NCI-H2196 (cell line): Measurements from ENCODE around the gene PFDN1.

Source experiments
- DNase-seq: peaks from one replicate; lab custom pipeline; 2025; ENCODE audit not compliant: unreplicated experiment; lab: John Stamatoyannopoulos, UW

Gene PFDN1

DNA sequence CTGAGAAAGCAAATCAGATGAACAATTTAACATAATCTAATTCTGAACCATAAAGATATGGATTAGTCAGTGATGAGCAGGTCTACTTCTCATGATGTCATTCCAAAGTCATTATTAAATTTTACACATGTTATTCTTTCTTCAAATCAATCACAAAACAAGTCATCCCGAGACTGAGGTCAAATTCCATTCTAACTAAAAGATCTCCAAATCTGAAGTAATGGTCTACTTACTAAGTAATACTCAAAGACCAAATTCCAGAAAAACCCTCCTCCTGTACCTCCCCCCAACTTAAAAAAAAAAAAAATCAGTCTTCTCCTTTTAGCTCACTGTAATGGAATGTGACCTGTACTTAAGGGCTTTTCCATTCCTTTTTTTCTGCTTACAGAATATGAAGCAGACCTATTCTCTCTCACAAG is 4.7 kb downstream of the PFDN1 start:
- no peak for DNase-seq

DNA sequence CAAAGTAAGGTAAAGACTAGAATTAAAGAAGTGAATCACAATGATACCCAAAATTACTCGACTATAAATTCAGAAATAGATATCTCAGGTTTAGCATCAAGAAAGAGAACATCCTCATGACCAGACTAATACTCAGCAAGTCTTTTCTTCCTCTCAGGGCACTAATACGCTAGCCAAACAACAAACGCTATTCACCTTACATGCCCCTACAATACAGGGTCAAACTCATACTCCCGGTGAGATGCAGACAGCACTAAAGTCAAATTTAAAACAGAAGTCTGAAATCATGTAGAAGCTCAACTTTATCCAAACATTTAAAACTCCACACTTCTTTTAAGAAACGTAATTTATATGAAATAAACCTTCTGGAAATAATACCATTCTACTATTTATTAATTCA is 5.6 kb downstream of the PFDN1 start:
- DNase-seq = no peak

DNA sequence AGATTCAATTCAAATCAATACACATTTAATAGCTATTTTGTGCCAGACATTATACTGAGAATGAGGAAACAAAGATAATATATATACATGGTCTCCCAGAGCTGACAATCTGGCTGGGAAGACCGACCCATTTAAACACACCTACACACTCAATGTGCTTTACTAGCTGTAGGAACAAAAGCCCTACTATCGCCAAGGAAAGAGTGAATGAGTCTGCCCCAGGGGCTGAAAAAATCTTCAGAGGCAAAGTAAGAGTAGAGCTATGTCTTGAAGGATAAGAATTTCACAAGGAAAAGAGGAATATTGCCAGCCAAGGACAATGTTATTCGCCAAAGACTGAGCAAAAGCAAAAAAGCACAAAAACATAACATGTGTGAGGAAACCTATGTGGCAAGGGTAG is 6.6 kb downstream of the PFDN1 start:
- DNase-seq = no peak

DNA sequence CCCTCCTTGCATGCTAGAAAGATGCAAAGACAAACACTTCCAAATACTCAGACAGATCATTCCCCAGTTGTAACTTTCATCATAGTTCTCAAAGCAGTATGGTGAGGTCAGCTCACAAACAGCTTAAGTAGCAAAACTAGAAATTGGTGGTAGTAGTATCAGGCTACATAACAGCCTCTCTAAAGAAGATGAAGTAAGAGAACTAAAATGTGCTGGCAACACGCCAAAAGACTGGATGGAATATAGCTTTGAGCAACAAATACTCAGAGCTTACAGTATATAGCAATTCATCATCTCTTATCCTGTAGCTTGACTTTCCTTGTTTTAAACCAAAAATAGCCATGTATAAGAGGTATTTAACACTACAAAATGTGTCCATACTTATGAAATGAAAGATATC is 7.5 kb downstream of the PFDN1 start:
- peak; percentile 73 for DNase-seq

DNA sequence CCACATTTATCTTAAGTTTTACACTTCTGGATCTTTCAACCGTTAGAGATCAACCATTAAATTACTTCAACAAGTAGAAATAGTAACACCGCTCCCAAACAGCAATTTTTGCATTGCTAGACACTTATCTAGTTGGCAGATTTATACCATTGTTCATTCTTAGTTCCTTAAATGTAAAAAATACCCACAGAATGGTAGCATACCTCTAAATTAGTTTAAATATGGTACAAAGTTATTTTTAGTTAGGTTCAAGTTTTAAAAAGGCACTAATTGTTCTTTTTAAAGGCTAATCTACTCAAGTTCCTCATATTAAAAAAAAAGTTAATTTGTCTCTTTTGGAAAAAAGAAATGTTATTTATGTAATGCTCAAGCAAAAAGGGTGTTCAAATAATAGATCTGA is 8.1 kb downstream of the PFDN1 start:
- DNase-seq = no peak

DNA sequence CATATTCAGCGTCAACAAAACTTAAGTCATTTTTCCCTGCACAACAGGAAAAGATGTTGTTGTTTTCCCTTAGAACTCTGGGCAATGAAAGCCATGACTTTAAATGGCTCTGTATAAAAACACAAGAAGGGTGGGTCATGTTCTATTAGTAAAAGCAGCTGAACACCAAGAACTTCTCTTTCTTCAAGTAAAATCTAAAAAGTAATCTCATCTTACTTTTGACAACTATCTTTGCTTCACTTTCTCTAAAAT is 9.1 kb downstream of the PFDN1 start:
- no peak for DNase-seq

DNA sequence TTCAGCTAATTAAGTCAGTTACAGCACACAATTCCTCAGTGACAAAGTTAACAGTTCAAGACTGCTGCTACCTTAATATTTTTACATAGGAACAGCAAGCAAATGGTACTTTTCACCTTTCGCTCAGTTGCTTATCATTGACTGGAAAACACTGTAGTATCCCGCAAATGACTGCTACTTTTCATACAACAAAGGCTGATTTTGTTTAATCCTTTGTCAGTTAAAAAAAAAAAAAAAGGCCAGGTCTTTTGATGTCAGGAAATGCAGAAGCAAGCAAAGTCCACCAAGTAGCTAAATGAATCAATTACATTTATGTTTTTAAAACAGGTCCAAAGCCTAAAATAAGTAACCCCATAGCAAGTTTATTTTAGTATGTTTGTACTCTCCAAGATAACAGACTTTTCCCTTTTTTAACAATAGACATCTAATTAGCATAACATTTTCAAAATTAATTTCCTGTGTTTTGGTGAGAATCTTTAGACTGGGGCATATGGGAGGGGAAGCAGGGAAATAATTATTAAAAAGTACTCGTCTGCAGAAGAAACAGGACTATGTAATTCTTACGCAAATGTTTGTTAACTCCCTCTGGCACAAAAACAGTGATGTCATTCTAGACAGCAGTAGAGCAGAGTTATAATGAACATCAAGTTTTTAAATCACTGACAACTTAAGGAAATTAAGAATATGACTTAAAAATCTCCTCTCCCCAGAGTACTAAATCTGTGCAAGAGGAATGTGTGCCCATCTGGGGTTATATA is 9.6 kb downstream of the PFDN1 start:
- no peak for DNase-seq

DNA sequence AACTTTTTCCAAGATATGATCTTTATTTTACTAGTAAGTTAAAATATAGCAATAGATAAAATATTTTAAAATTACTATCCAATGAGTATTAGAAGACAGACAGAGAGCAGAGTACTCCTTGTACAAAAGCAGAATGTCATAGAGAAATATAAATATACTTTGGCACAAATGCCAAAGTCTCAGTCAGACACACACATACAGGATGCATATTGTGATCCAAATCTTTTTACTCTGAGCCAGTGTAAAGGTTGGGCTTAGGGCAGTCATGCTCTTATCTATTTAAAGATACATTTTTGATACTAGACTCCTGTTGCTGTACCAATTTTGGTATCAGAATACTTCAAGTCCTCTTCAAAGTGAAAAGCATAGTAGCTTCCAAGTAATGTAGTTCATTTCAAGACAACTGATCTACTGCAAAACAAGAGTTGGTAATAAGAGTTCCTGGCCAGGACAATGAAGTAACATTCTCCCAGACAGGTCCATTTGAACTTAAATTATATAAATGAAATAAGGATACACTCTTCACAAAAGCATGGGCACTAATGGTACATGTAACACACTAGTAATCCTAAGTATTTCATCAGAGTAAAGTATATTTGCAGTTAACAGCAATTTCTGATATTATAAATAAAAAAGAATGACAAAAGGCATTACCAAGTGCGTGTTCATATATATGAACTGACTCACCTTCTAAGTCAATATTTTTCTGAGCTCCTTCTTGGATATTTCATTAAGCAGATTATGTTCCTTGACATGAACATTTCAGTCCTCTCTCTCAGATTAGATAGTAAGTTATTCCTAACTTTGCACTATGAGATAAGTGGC is 10.5 kb downstream of the PFDN1 start:
- no peak for DNase-seq

DNA sequence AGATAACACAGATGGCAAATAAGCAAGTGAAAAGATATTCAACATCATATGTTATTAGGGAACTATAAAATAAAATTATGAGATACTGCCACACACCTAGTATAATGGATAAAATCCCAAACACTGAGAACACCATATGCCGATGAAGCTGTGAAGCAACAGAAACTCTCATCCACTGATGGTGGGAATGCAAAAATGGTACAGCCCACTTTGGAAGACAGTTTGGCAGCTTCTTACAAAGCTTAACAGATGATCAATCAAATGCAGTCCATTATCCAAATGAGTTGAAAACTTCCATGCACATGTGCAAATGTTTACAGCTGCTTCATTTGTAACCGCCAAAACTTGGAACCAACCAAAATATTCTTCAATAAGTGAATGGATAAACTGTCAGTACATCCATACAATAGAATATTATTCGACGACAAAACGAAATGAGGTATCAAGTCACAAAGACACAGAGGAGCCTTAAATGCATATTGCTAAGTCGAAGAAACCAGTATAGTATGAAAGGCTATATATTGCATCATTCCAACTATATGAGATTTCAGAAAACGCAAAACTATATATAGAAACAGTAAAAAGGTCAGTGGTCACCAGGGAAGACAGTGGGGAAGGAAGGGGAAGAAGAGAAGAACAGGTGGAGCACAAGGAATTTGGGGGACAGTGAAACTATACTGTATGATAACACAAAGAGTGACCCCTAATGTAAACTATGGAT is 14.9 kb downstream of the PFDN1 start:
- no peak for DNase-seq

DNA sequence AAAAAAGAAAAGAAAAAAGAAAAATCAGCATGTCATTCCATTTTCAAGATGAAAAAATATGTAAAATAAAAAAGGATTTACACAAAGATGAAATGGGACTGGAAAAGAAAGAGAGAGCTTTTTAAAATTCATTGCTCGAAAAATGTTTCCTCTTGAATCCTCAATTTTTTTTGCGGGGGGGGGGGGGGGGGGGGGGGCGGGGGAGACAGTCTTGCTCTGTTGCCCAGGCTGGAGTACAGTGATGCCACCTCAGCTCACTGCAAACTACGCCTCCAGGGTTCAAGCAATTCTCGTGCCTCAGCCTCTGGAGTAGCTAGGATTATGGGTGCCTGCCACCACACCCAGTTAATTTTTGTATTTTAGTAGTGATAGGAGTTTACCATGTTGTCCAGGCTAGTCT is 16.5 kb downstream of the PFDN1 start:
- no peak for DNase-seq

DNA sequence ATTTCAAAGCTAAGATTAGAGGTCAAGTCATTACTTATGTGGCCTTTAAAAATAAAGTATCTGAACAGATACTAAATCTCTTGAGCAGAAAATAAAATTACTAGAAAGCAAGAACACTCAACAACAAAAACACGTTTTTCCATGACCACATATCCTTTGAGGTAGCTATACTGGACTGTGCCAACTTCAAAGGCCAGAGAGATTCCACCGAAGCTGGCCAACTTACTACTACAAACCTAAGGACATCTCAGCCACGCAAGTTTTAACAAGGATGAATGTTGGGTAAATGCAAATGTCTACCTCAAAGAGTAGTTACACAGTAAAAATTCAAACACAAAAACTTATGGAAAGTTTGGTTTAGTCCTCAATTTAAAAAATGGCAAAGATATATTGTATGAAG is 18.9 kb downstream of the PFDN1 start:
- no peak for DNase-seq

DNA sequence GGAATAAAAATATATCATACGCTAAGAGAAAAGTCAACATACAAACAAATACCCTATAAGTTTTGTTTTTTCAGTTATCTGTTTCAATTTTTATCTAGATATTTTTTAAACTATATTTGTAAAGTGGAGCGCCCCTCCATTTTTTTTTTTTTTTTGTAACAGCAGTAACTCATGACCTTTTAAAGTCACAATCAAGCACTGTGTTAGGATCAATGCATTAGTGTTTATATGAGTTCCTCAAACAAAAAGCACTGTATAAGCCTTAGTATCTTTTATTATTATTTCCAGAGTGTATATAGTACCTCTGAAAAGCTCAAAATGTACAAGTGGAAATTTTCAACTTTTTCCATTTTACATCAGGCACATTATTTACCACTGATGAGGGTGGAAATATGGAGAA is 20.6 kb downstream of the PFDN1 start:
- no peak for DNase-seq

DNA sequence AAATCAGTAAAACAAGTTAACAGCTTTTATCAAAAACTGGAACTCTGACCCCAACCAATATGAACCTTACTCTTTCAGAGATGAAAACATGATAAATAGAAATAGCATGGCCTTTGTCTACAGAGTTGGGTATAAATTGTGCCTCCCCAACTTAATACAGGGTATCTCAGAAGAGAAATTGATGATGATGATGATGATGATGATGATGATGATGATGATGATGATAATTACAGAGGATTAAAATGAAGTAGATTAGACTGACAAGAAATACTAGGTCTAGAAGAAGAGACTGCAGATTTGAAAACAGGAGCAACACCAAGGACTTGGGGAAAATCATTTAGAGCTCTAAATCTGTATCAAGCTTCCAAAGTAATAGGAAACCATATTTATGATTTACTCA is 27.1 kb downstream of the PFDN1 start:
- DNase-seq = no peak

DNA sequence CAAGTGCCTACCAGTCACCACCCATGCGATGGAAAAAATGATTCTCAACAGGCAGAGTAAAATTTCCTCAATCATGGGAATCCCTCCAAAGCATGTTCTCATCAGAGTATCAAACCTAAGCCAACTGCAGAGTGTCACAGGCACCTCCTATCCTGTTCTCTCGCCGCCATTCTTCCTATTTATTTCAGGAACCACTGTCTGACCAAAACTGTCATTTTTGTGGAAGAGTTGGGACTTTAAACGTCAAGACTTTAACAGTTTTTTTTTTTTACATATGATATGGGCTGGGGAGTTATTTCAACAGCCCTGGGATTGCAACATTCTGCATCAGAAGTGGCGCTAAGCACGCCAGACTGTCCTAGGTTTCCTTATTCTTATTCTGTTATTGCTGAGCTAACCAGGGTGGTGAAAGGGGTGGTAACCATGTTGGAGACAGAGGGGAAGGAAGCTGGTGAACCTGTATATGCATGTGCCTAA is 29.5 kb downstream of the PFDN1 start:
- no peak for DNase-seq

DNA sequence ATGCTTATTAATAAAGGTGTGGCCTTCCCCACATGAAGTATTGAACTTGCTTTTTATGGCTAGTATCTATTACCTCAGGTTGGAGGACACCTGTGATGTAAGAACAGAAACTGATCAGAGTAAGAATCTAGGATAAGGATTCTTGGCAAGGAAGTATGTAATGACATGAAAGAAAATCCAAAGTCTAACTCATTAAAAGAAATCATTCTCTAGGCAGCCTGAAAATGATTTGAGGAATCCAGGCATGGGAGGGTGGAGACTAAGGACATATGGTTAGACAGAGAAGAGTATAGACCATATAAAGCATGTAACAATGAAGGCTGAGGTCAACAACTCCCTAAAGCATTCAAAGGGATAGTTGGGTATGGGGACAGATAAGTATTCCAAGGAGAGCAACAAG is 32.9 kb downstream of the PFDN1 start:
- no peak for DNase-seq

DNA sequence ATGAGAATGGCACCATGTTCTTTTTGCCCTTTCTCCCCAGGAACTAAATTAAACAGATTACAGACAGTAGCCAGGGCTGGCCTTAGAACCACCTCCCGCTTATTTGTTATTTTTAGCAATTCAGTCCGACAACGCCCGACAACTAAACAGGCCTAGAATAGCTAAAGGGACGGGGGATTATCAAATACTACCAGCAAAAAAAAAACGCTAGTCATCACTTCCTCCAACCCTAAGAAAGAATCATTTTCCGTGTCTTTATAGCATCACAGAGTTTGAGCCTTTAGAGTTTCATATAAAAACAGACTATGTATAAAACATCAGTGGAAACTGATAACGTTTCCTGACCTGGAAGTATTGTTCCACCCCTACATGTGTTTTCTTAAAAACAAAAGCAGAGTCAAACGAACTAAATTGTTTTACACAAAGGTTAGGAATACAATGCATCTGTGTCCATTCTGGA is 35.3 kb downstream of the PFDN1 start:
- no peak for DNase-seq

DNA sequence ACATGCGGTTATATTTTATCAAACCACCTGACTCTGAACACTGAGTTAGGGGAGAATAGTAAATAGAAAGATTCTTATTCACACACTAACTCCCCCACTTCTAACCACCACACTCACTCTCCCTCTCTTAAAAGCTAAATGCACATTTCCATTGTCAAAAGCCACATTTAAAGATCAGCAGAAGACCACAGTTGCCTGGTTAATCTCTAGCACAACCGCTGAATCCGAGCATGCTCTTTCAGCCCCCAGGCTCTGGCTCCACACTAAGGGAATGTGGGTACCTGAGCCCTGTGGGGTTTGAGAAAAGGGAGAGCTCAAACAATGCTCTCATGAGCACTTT is 35.7 kb downstream of the PFDN1 start:
- no peak for DNase-seq

DNA sequence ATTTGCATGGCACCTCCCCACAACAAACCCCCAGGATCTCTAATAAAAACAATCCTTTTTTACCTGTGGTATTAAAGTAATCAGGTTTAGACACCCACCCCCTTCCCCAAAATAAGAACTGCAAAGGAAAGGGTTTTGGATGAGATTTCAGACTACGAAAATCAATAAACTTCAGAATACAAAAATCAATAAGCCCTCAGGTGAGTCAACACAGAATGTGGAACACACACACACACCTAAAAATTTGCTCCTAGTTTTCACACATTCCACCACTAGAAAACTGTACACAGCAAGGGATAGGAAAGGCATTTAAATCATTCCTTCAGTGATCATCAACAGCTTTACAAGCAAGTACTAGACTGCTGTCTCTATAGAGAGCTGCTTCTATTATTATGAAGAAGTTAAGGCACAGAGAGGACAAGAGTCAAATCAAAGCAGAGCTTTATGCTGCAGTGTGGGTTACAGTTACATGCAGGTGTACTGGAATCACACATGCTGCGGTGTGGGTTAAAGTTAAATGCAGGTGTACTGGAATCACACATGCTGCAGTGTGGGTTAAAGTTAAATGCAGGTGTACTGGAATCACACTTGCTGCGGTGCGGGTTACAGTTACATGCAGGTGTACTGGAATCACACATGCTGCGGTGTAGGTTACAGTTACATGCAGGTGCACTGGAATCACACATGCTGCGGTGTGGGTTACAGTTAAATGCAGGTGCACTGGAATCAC is 36.3 kb downstream of the PFDN1 start:
- DNase-seq = peak; percentile 12

DNA sequence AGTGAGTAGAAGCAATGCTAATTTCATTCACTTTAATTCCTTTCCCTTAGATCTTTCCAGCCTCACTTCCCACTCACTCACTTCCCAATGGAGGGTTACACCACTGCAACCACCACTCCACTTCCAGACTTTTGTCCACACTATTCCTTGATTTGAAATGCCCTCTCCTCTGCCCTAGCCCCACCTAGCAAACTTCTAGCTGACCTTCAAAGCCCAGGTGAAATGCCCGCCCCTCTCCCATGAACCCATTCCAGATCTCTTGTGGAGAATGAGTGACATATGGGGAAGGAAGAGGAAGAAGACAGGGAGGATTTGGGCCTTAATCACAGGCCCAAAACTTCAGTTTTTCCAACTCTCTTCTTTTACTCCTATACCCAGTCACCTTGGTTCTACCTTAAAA is 37.1 kb downstream of the PFDN1 start:
- no peak for DNase-seq

DNA sequence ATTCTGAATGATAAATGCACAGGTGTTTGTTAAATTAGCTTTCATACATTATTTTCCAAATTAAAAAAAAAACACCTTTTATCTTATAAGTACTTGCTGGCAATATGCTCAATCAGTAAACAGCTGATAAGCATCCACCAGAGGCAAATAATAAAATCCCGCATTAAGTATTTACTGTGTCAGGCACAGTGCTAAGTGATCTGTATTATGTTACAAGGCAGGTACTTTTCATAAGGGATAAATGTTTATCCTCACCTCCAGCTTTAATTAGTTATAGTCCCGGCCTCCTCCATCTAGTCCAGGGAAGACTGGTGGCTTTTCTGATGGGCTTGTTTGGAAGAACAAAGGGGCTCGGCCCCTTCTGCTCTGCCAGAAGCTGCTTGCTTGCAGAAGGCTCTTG is 40.1 kb downstream of the PFDN1 start:
- DNase-seq = peak; percentile 49

DNA sequence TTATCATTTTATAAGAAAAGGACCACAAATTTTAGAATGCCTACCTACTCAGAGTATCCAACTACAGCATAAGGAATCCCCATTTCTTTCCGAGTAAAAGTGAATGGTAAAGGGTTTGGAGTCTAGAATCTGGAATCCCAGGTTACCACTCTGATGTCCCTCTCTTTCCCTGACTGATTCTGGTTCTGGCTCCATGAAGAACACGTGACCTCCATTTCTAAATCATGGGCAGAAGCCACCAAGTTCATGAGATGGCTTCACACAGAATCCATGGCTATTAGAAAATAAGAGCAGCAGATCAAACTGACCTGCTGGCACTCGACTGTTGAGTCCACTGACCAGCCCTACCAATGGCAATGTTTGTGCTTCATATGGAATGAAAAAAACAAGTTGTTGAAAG is 40.7 kb downstream of the PFDN1 start:
- DNase-seq = peak; percentile 57
